Stimulated activated CD4-positive, alpha-beta T cell treated with anti-CD3 and anti-CD28 coated beads, TNF-alpha, amount 100 ng/mL, for 24 hours (primary cell): ENCODE measurements around the gene STAT2.

ENCODE experiments used
- DNase-seq, 3 experiments: peaks; one replicate each; pipeline ENCODE4 v3.0.0-alpha.2; 2020; ENCODE audit warnings: low read depth in 3 of 3

Gene STAT2

GRCh38 chr12:56293795-56294194 is 66.1 kb downstream of the STAT2 start:
- no peak for DNase-seq
